DND-41 (cell line): ENCODE results near the gene EHMT1.
A peak's percentile ranks its signal among the peaks of the same experiment; 100 is the strongest.

Experiments
- ATAC-seq: fragments of 200-7000 bp; cut with Tn5 transposase; 3 replicates; pipeline ENCODE4 v1.9.1; 2021; ENCODE audit warnings: low read depth; ENCODE audit not compliant: insufficient read depth
- DNase-seq: peaks from one replicate; pipeline ENCODE4 v3.0.0-alpha.2; 2020
- H2AFZ ChIP-seq: 2 replicates; pipeline ENCODE4 v1.6.0; 2012; ENCODE audit warnings: low read depth, low read length
- H3K27ac ChIP-seq: 2 replicates; pipeline ENCODE4 v1.5.1; 2012; ENCODE audit warnings: low read length, inconsistent platforms
- H3K27me3 ChIP-seq: fragments of 200-600 bp; sonication (generic); 2 replicates; pipeline ENCODE4 v1.6.0; 2012; ENCODE audit warnings: low read length, mild to moderate bottlenecking, inconsistent platforms; ENCODE audit not compliant: insufficient read depth, poor library complexity
- H3K36me3 ChIP-seq: 2 replicates; pipeline ENCODE4 v1.5.1; 2012; ENCODE audit warnings: low read length, inconsistent platforms; ENCODE audit not compliant: insufficient read depth
- H3K4me1 ChIP-seq: 2 replicates; pipeline ENCODE4 v1.5.1; 2012; ENCODE audit warnings: mild to moderate bottlenecking, low read length; ENCODE audit not compliant: insufficient read depth
- H3K4me2 ChIP-seq: 2 replicates; pipeline ENCODE4 v1.6.0; 2012; ENCODE audit warnings: mild to moderate bottlenecking, moderate library complexity, low read length, inconsistent platforms; ENCODE audit not compliant: insufficient read depth
- H3K4me3 ChIP-seq, 2 experiments: fragments of 200-600 bp in 1 of 2; shearing (Covaris generic) in 1 of 2; 2 replicates each; pipeline ENCODE4 v1.5.1; 2012 to 2016; ENCODE audit warnings: inconsistent platforms in 2 of 2, low read length in 2 of 2, mild to moderate bottlenecking in 2 of 2, low read depth in 1 of 2, moderate library complexity in 1 of 2
- H3K79me2 ChIP-seq: 2 replicates; pipeline ENCODE4 v1.6.0; 2012; ENCODE audit warnings: low read length, inconsistent platforms; ENCODE audit not compliant: insufficient read depth
- H3K9ac ChIP-seq: 2 replicates; pipeline ENCODE4 v1.6.0; 2012; ENCODE audit warnings: low read depth, mild to moderate bottlenecking, inconsistent platforms, low read length, moderate library complexity
- H3K9me3 ChIP-seq: 2 replicates; pipeline ENCODE4 v1.5.1; 2012; ENCODE audit warnings: low read length, moderate library complexity, mild to moderate bottlenecking, inconsistent platforms; ENCODE audit not compliant: insufficient read depth, severe bottlenecking
- H4K20me1 ChIP-seq: 2 replicates; pipeline ENCODE4 v1.6.0; 2012; ENCODE audit warnings: low read length; ENCODE audit not compliant: insufficient read depth
- EZH2 ChIP-seq: IDR thresholded peaks from 3 replicates; pipeline ENCODE4 v1.6.1; 2012; ENCODE audit warnings: borderline replicate concordance, low read depth, mild to moderate bottlenecking, moderate library complexity, low read length, inconsistent platforms; ENCODE audit not compliant: severe bottlenecking
- TF ChIP-seq, protein P1 (sequence below): IDR thresholded peaks from 2 replicates; pipeline ENCODE4 v1.5.1; 2012; ENCODE audit warnings: borderline replicate concordance, low read length, moderate library complexity, mild to moderate bottlenecking; ENCODE audit not compliant: poor library complexity, severe bottlenecking; ENCODE audit errors: extremely low read depth

The EHMT1 gene

DNA sequence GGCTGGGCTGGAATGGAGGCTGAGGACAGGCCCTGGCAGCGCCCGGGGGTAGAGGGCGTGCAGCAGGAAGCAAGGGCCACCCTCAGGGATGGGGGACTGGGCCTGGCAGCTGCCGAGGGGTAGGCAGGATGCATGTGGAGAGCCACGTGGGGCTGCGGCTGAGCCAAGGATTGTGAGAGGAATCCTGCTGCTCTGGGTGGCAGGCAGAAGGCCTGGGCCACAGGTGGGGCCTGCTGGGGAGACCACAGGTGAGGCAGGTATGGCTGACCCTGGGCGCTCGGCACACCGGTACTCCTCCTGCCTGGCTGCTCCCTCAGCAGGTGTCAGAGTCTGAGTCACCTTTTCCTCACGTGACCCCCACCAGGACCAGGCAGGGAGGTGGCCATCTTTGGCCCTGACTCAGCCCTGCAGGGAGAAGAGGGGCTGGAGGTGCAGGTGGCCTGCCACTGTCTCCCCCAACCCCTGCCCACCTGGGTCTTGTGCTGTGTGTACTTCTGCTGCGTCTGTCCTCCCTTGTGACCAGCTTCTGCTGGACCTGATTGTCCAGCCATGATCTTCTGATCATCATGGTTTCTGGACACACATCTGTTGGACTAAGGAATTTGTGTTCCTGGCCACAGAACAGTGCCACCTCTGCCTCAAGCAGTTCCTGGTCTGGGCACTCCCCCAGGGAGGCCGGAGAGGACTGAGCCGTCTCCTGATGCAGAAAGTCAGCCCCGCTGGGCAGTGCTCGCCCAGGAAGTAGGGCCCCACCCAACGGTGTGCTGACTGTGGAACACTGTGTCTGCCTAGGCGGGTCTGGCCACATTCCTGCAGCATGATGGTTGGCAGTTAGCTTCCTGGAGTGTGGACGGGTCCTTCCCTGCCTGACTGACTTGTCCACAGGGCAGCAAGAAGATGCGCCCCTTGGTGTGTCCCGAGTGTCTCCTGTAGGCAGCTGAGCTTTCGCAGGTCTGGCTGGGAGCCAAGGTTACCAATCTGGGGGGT is 6.9 kb upstream of the EHMT1 start:
- H2AFZ ChIP-seq: no peak overlapping the region
- H3K27me3 ChIP-seq: no peaks in the 10 kb centered on the region
- H3K36me3 ChIP-seq: peaks cover 39% of the 10 kb centered on the region
- H3K9me3 ChIP-seq: no peaks in the 10 kb centered on the region
- H4K20me1 ChIP-seq: peaks cover 33% of the 10 kb centered on the region
- TF ChIP-seq, protein P1, sequence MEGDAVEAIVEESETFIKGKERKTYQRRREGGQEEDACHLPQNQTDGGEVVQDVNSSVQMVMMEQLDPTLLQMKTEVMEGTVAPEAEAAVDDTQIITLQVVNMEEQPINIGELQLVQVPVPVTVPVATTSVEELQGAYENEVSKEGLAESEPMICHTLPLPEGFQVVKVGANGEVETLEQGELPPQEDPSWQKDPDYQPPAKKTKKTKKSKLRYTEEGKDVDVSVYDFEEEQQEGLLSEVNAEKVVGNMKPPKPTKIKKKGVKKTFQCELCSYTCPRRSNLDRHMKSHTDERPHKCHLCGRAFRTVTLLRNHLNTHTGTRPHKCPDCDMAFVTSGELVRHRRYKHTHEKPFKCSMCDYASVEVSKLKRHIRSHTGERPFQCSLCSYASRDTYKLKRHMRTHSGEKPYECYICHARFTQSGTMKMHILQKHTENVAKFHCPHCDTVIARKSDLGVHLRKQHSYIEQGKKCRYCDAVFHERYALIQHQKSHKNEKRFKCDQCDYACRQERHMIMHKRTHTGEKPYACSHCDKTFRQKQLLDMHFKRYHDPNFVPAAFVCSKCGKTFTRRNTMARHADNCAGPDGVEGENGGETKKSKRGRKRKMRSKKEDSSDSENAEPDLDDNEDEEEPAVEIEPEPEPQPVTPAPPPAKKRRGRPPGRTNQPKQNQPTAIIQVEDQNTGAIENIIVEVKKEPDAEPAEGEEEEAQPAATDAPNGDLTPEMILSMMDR: no peak
- TF ChIP-seq EZH2: no peak
- no peak overlapping the region for H3K9ac ChIP-seq
- no peak overlapping the region for H3K27ac ChIP-seq
- H3K4me1 ChIP-seq: peaks cover 14% of the 10 kb centered on the region
- DNase-seq (no peak), ATAC-seq (peak; percentile 20)
- peaks cover 23% of the 10 kb centered on the region for H3K79me2 ChIP-seq
- no peak overlapping the region for H3K4me3 ChIP-seq
- H3K4me2 ChIP-seq: no peak overlapping the region

DNA sequence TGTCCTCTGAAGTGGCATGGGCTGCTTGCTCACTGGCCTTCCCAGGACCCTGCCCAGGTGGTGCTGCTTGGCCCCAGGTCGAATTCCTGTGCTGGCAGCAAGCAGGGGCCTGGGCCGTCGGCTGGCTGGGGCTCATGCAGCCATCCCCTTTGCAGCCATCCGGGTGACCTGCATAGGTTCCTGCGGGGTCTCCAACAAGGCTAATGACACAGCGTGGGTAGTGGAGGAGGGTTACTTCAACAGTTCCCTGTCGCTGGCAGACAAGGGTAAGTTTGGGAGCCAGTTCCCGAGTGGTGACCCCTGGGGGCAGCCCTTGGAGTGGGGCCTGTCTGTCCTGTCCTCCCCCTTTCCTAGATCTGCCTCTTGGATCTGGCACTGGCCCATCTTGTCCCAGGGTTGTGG is 6.1 kb upstream of the EHMT1 start:
- no peak overlapping the region for H3K9ac ChIP-seq

GRCh38 chr9:137613259-137613658 is 5.5 kb upstream of the EHMT1 start:
- Histone ChIP-seq H3K4me2 (no peak overlapping the region), H2AFZ (no peak overlapping the region), H3K4me1 (peaks cover 18% of the 10 kb centered on the region), H3K36me3 (peaks cover 50% of the 10 kb centered on the region), H3K9me3 (no peaks in the 10 kb centered on the region), H4K20me1 (peaks cover 32% of the 10 kb centered on the region), H3K27ac (no peak overlapping the region; the same call in 1 of the 2 replicates), H3K27me3 (no peaks in the 10 kb centered on the region), H3K4me3 (no peak overlapping the region), H3K79me2 (peaks cover 28% of the 10 kb centered on the region), H3K9ac (no peak overlapping the region)
- ATAC-seq (no peak), DNase-seq (no peak)
- TF ChIP-seq, protein P1: no peak
- TF ChIP-seq EZH2: no peak

More for the DNA sequence above, 6.1 kb upstream of the EHMT1 start:
- peaks cover 16% of the 10 kb centered on the region for H3K4me1 ChIP-seq
- no peak overlapping the region for H3K4me3 ChIP-seq
- DNase-seq (no peak), ATAC-seq (peak; percentile 10; the same call in 1 of the 3 replicates)
- no peak overlapping the region for H3K4me2 ChIP-seq
- TF ChIP-seq, protein P1: no peak
- no peak for TF ChIP-seq EZH2
- no peak overlapping the region for H2AFZ ChIP-seq
- no peak overlapping the region; the same call in 1 of the 2 replicates for H3K27ac ChIP-seq
- no peaks in the 10 kb centered on the region for H3K9me3 ChIP-seq
- peaks cover 45% of the 10 kb centered on the region for H3K36me3 ChIP-seq
- H3K79me2 ChIP-seq: peaks cover 23% of the 10 kb centered on the region
- no peaks in the 10 kb centered on the region for H3K27me3 ChIP-seq
- peaks cover 30% of the 10 kb centered on the region for H4K20me1 ChIP-seq
